ENCODE data around the gene PDE6C. TPM values are rescaled to one million over a fixed set of nuclear protein-coding genes. Genes with fewer than 3 reads are reported as not detected.

PDE6C gene
- total RNA-seq, 1 experiment from 2014 or later: not detected

DNA sequence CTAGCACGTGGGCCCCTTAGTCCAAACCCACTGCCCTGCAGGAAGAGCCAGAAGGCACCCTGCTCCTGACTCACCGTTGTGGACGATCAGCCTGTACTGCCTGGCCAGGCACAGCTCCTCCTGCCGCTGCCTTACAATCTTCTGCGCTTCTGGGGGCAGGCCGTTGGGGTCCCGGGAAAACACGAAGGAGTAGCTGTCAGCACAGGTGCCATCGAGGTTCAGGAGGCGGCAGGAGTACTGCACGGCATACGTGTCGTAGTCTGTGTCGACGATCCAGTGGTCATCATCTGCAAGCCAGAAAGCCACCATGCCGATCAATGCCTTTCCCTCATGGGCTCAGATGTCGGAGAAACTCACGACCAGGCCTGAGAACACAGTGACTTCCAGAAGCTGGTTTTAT is 18.6 kb upstream of the PDE6C start:
- Histone ChIP-seq H3K27ac (ENCODE audit: insufficient read length, low read depth, low read length) (no peak overlapping the region), H3K56ac (ENCODE audit: insufficient read length, low read depth, low read length) (no peak overlapping the region), H2BK5ac (ENCODE audit: insufficient read length, low read length) (no peak overlapping the region), H2AFZ (ENCODE audit: low read length) (no peak overlapping the region), H3K9ac (ENCODE audit: extremely low read depth, insufficient read length, low read length) (no peak overlapping the region), H3K18ac (ENCODE audit: insufficient read length, low read depth, low read length) (no peak overlapping the region), H4K20me1 (ENCODE audit: control insufficient read depth, insufficient read depth, insufficient read length) (no peaks in the 10 kb centered on the region), H3K23ac (ENCODE audit: insufficient read length, low read depth, low read length) (no peak overlapping the region), H2BK120ac (ENCODE audit: low read depth, low read length, poor library complexity, severe bottlenecking) (no peak overlapping the region), H3T11ph (ENCODE audit: low read length) (no peak overlapping the region), H2AK5ac (ENCODE audit: insufficient read length, low read length) (no peak overlapping the region), H3K4ac (ENCODE audit: low read depth, low read length) (no peak overlapping the region), H3K79me2 (ENCODE audit: insufficient read depth, low read length) (no peaks in the 10 kb centered on the region), H4K8ac (replicated peaks; ENCODE audit: insufficient read length, low read depth, low read length) (no peak overlapping the region), H3K9me3 (ENCODE audit: control insufficient read depth, low read depth, low read length) (no peaks in the 10 kb centered on the region), H2BK12ac (ENCODE audit: insufficient read length, low read depth, low read length) (no peak overlapping the region), H4K5ac (ENCODE audit: insufficient read length, low read depth, low read length) (no peak overlapping the region), H3K27me3 (ENCODE audit: insufficient read depth, low read length) (no peaks in the 10 kb centered on the region), H3K14ac (ENCODE audit: insufficient read depth, low read length) (no peak overlapping the region), H2BK20ac (ENCODE audit: low read depth, low read length, poor library complexity, severe bottlenecking) (no peak overlapping the region), H3K4me1 (ENCODE audit: insufficient read depth, low read length) (no peaks in the 10 kb centered on the region; the same call in 1 of the 2 replicates), H3K79me1 (ENCODE audit: insufficient read depth, low read depth, low read length, poor library complexity, severe bottlenecking) (no peaks in the 10 kb centered on the region), H3K23me2 (ENCODE audit: insufficient read length, low read depth, low read length, poor library complexity, severe bottlenecking) (no peaks in the 10 kb centered on the region), H3K4me2 (ENCODE audit: insufficient read depth, insufficient read length, low read length) (no peak overlapping the region), H2BK15ac (ENCODE audit: low read depth, low read length) (no peak overlapping the region), H4K91ac (ENCODE audit: insufficient read length, low read depth, low read length) (no peak overlapping the region)
- no peak for DNase-seq
- Mint-ChIP-seq H3K4me3 (no peak overlapping the region), H3K36me3 (ENCODE audit: insufficient read depth in 1 of 3, low read depth in 3 of 3) (no peaks in the 10 kb centered on the region), H3K4me1 (peaks cover 21 to 25% of the 10 kb centered on the region in 2 experiments), H3K9me3 (no peaks in the 10 kb centered on the region), H3K27me3 (ENCODE audit: low read depth) (peaks cover 31% of the 10 kb centered on the region), H3K27ac (no peak overlapping the region)
- TF ChIP-seq, protein P1, sequence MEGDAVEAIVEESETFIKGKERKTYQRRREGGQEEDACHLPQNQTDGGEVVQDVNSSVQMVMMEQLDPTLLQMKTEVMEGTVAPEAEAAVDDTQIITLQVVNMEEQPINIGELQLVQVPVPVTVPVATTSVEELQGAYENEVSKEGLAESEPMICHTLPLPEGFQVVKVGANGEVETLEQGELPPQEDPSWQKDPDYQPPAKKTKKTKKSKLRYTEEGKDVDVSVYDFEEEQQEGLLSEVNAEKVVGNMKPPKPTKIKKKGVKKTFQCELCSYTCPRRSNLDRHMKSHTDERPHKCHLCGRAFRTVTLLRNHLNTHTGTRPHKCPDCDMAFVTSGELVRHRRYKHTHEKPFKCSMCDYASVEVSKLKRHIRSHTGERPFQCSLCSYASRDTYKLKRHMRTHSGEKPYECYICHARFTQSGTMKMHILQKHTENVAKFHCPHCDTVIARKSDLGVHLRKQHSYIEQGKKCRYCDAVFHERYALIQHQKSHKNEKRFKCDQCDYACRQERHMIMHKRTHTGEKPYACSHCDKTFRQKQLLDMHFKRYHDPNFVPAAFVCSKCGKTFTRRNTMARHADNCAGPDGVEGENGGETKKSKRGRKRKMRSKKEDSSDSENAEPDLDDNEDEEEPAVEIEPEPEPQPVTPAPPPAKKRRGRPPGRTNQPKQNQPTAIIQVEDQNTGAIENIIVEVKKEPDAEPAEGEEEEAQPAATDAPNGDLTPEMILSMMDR (conservative IDR thresholded peaks at IDR 0.05): no peak
- WGBS (ENCODE audit: extremely low coverage, insufficient read length, low lambda C conversion rate): no CpG with 5 or more reads among the region's 18 CpGs

All from H9 (cell line).